ENCODE data around the gene EOGT.

Gene EOGT

GRCh38 chr3:68963376-68963775, 50.1 kb downstream of the EOGT start:
- TF ChIP-seq ZFX (IDR thresholded peaks at IDR 0.05; ENCODE audit: borderline replicate concordance) = no peak
- no peak for TF ChIP-seq CTCF (IDR thresholded peaks at IDR 0.05)
- H3K27ac ChIP-seq = no peak overlapping the region

- TF ChIP-seq ZFX (IDR thresholded peaks at IDR 0.05; ENCODE audit: borderline replicate concordance) (no peak), CTCF (IDR thresholded peaks at IDR 0.05) (no peak)
- no peak overlapping the region for H3K27ac ChIP-seq
These were observed 54.6 kb downstream of the EOGT start for GRCh38 chr3:68958932-68959331.

GRCh38 chr3:68957895-68958294, 55.6 kb downstream of the EOGT start:
- no peak for TF ChIP-seq ZFX (IDR thresholded peaks at IDR 0.05; ENCODE audit: borderline replicate concordance)
- no peak for TF ChIP-seq CTCF (IDR thresholded peaks at IDR 0.05)
- H3K27ac ChIP-seq = no peak overlapping the region

- TF ChIP-seq ZFX (IDR thresholded peaks at IDR 0.05; ENCODE audit: borderline replicate concordance) = no peak
- no peak for TF ChIP-seq CTCF (IDR thresholded peaks at IDR 0.05)
- H3K27ac ChIP-seq = no peak overlapping the region
These were observed 59.6 kb downstream of the EOGT start for GRCh38 chr3:68953816-68954444.

GRCh38 chr3:68945225-68945624, 68.3 kb downstream of the EOGT start:
- H3K27ac ChIP-seq = no peak overlapping the region

GRCh38 chr3:68943753-68944500, 69.6 kb downstream of the EOGT start:
- H3K27ac ChIP-seq = no peak overlapping the region

More at GRCh38 chr3:68945225-68945624, 68.3 kb downstream of the EOGT start:
- no peak for TF ChIP-seq CTCF (IDR thresholded peaks at IDR 0.05)
- TF ChIP-seq ZFX (IDR thresholded peaks at IDR 0.05; ENCODE audit: borderline replicate concordance) = no peak

More at GRCh38 chr3:68943753-68944500, 69.6 kb downstream of the EOGT start:
- TF ChIP-seq ZFX (IDR thresholded peaks at IDR 0.05; ENCODE audit: borderline replicate concordance) (no peak), CTCF (IDR thresholded peaks at IDR 0.05) (no peak)

All from 22Rv1 (cell line).